C4-2B (cell line): ENCODE measurements around the gene SMTNL1.

ENCODE experiments used
- ZFX ChIP-seq: fragments of 450-650 bp; IDR thresholded peaks from 2 replicates; pipeline ENCODE4 v1.6.1; 2017
- TF ChIP-seq, protein P1 (sequence below): fragments of 450-650 bp; conservative IDR thresholded peaks from 2 replicates; pipeline ENCODE4 v1.5.1; 2017; ENCODE audit warnings: mild to moderate bottlenecking

DNA sequence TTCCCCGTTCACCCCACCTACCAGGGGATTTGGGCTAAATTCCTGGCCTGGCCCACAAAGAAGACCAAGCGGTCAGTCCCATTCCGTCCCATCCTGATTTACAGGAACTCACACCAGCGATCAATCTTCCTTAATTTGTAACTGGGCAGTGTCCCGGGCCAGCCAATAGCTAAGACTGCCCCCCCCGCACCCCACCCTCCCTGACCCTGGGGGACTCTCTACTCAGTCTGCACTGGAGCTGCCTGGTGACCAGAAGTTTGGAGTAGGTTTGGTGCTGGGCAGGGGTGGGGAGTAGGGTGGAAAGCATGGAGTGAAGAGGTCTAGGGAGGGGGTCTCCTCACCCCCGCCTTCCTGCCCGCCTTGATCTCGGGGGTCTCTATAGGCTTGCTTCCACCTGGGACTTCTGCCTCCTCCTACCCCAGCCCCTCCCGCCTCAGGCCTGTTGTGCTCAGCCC is 60.1 kb downstream of the SMTNL1 start, which contains the start of gene SERPING1:
- TF ChIP-seq, protein P1, sequence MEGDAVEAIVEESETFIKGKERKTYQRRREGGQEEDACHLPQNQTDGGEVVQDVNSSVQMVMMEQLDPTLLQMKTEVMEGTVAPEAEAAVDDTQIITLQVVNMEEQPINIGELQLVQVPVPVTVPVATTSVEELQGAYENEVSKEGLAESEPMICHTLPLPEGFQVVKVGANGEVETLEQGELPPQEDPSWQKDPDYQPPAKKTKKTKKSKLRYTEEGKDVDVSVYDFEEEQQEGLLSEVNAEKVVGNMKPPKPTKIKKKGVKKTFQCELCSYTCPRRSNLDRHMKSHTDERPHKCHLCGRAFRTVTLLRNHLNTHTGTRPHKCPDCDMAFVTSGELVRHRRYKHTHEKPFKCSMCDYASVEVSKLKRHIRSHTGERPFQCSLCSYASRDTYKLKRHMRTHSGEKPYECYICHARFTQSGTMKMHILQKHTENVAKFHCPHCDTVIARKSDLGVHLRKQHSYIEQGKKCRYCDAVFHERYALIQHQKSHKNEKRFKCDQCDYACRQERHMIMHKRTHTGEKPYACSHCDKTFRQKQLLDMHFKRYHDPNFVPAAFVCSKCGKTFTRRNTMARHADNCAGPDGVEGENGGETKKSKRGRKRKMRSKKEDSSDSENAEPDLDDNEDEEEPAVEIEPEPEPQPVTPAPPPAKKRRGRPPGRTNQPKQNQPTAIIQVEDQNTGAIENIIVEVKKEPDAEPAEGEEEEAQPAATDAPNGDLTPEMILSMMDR = no peak
- TF ChIP-seq ZFX = no peak
